Endothelial cell of umbilical vein (primary cell): ENCODE results near the gene KLHL13. TPM values are rescaled to one million over a fixed set of nuclear protein-coding genes. Genes with fewer than 3 reads are reported as not detected.

Experiments
- BruUV-seq: library from RNA; stranded (reverse); fragments of 400-500 nt; replicated peaks from 2 replicates; lab custom pipeline; 2021; lab: Mats Ljungman, UMichigan
- CTCF ChIA-PET: fragments of 300-600, 350-600 bp; sonication (Branson Sonifier 250); formaldehyde crosslinking; loops from one replicate; lab custom pipeline; 2021; ENCODE audit warnings: antibody characterized with exemption, inconsistent platforms; lab: Charles Lee
- POLR2A ChIA-PET: fragments of 300-600, 350-600 bp; sonication (Branson Sonifier 250); formaldehyde crosslinking; loops from one replicate; lab custom pipeline; 2021; ENCODE audit warnings: antibody characterized with exemption, inconsistent platforms; lab: Charles Lee
- DNase-seq: peaks from one replicate; pipeline ENCODE4 v3.0.0-alpha.2; 2011; ENCODE audit warnings: low read depth, low spot score
- FAIRE-seq: peaks from 2 replicates; lab custom pipeline; 2011; peaks lifted over from hg19 to GRCh38; lab: Jason Lieb, UNC
- H2AFZ ChIP-seq: 2 replicates; pipeline ENCODE4 v1.6.0; 2012; ENCODE audit warnings: low read depth, low read length, control low read depth, inconsistent platforms
- H3K27ac ChIP-seq: 2 replicates; pipeline ENCODE4 v1.5.1; 2011; ENCODE audit warnings: low read depth, mild to moderate bottlenecking, control low read depth, low read length, moderate library complexity; ENCODE audit not compliant: insufficient read depth
- H3K27me3 ChIP-seq, 2 experiments: 2 replicates each; pipeline versions ENCODE4 v1.6.0 to v1.6.1; 2011; ENCODE audit warnings: low read length in 2 of 2, mixed read lengths in 1 of 2; ENCODE audit not compliant: control insufficient read depth in 2 of 2, insufficient read depth in 2 of 2
- H3K36me3 ChIP-seq, 2 experiments: 2 replicates in 1 of 2; 3 replicates in 1 of 2; pipeline ENCODE4 v1.5.1; 2011; ENCODE audit warnings: low read length in 2 of 2, mild to moderate bottlenecking in 1 of 2, moderate library complexity in 1 of 2; ENCODE audit not compliant: control insufficient read depth in 2 of 2, insufficient read depth in 2 of 2; ENCODE audit errors: extremely low read depth in 1 of 2
- H3K4me1 ChIP-seq: 3 replicates; pipeline ENCODE4 v1.5.1; 2011; ENCODE audit warnings: mild to moderate bottlenecking, low read length; ENCODE audit not compliant: control insufficient read depth, insufficient read depth; ENCODE audit errors: extremely low read depth
- H3K4me2 ChIP-seq: 2 replicates; pipeline ENCODE4 v1.6.1; 2011; ENCODE audit warnings: low read length, control low read depth, mixed read lengths; ENCODE audit not compliant: insufficient read depth
- H3K4me3 ChIP-seq, 3 experiments: fragments of 200-600 bp in 1 of 3; sonication (generic), shearing (Covaris generic) in 1 of 3; replicated peaks in 1 of 3; 2 replicates each; pipeline ENCODE4 v1.5.1; 2011 to 2016; ENCODE audit warnings: control low read depth in 3 of 3, low read length in 3 of 3, mild to moderate bottlenecking in 2 of 3, inconsistent platforms in 1 of 3, low read depth in 1 of 3, moderate library complexity in 1 of 3; ENCODE audit not compliant: insufficient read depth in 1 of 3
- H3K79me2 ChIP-seq: 2 replicates; pipeline ENCODE4 v1.6.0; 2012; ENCODE audit warnings: low read length, inconsistent platforms; ENCODE audit not compliant: control insufficient read depth, insufficient read depth
- H3K9ac ChIP-seq: replicated peaks from 2 replicates; pipeline ENCODE3; 2011; ENCODE audit warnings: low read length, control low read depth; ENCODE audit not compliant: insufficient read depth; ENCODE audit errors: extremely low read depth
- H3K9me1 ChIP-seq: replicated peaks from 3 replicates; pipeline ENCODE4 v1.6.0; 2011; ENCODE audit warnings: mild to moderate bottlenecking, low read length; ENCODE audit not compliant: control insufficient read depth, insufficient read depth; ENCODE audit errors: extremely low read depth
- H3K9me3 ChIP-seq: replicated peaks from 2 replicates; pipeline ENCODE4 v1.5.1; 2012; ENCODE audit warnings: low read length, inconsistent platforms; ENCODE audit not compliant: control insufficient read depth, insufficient read depth
- H4K20me1 ChIP-seq: replicated peaks from 2 replicates; pipeline ENCODE3; 2011; ENCODE audit warnings: mild to moderate bottlenecking, low read length; ENCODE audit not compliant: control insufficient read depth, insufficient read depth; ENCODE audit errors: extremely low read depth
- EZH2 ChIP-seq: IDR thresholded peaks from 2 replicates; pipeline ENCODE4 v1.6.1; 2012; ENCODE audit warnings: borderline replicate concordance, low read depth, mild to moderate bottlenecking, moderate library complexity, low read length, inconsistent platforms; ENCODE audit not compliant: severe bottlenecking
- FOS ChIP-seq: IDR thresholded peaks from 2 replicates; pipeline ENCODE4 v1.6.1; 2011; ENCODE audit warnings: mild to moderate bottlenecking, low read length, moderate library complexity, borderline replicate concordance; ENCODE audit not compliant: insufficient read depth
- GATA2 ChIP-seq: IDR thresholded peaks from 2 replicates; pipeline ENCODE4 v1.7.0; 2011; ENCODE audit warnings: low read depth, mild to moderate bottlenecking, moderate library complexity, mixed read lengths, low read length; ENCODE audit not compliant: insufficient read length, insufficient read depth
- JUN ChIP-seq: IDR thresholded peaks from 2 replicates; pipeline ENCODE4 v1.6.1; 2011; ENCODE audit warnings: borderline replicate concordance, low read depth; ENCODE audit not compliant: insufficient read length, insufficient read depth
- MYC ChIP-seq: IDR thresholded peaks from one replicate; pipeline ENCODE4 v1.6.1; 2011; ENCODE audit warnings: mild to moderate bottlenecking, low read depth, low read length
- POLR2A ChIP-seq: IDR thresholded peaks from 2 replicates; pipeline ENCODE4 v1.6.1; 2012; ENCODE audit warnings: low read depth, mild to moderate bottlenecking, control low read depth, low read length
- POLR2AphosphoS5 ChIP-seq: IDR thresholded peaks from 2 replicates; pipeline ENCODE4 v1.6.1; 2012; ENCODE audit warnings: low read depth, mild to moderate bottlenecking, control low read depth, low read length, moderate library complexity; ENCODE audit not compliant: insufficient read depth
- dilution Hi-C: fragments of 300-500 bp; cut with MboI; formaldehyde crosslinking; loops from one replicate; pipeline ENCODE4 v1.15.0; 2019; ENCODE audit warnings: low sequenced_read_pairs; ENCODE audit not compliant: extremely low pct_ligation_motif_present
- intact Hi-C: fragments of 100-400 bp; cut with micrococcal nuclease; formaldehyde crosslinking; loops from one replicate; pipeline ENCODE4 v1.10.0; 2022
- polyA plus RNA-seq, 4 experiments: library from polyadenylated mRNA; depleted of rRNA in 3 of 4; stranded (reverse) in 3 of 4; unstranded in 1 of 4; fragments of >200 nt; gene quantifications; 2 replicates each; pipeline versions ENCODE4 v1.2.1 to v1.2.3, GENCODE V29; 2011 to 2012; ENCODE audit warnings: missing spikeins in 1 of 4
- total RNA-seq: library from RNA; stranded (reverse); gene quantifications from 2 replicates; pipeline ENCODE4 v1.2.3, GENCODE V29; 2021
- TF ChIP-seq, protein P1 (sequence below): IDR thresholded peaks from 2 replicates; pipeline ENCODE4 v1.6.1; 2011; ENCODE audit not compliant: insufficient read depth, insufficient read length
- TF ChIP-seq, protein P2 (sequence below), 2 donors: IDR thresholded peaks; 1 replicate in 1 of 2; 2 replicates in 1 of 2; pipeline ENCODE4 v1.5.1; 2011; ENCODE audit warnings: low read length in 2 of 2, mild to moderate bottlenecking in 2 of 2, moderate library complexity in 2 of 2, control low read depth in 1 of 2, inconsistent platforms in 1 of 2, low read depth in 1 of 2; ENCODE audit not compliant: insufficient read depth in 1 of 2; ENCODE audit errors: extremely low read depth in 1 of 2

KLHL13 gene
- total and polyA plus RNA-seq, 2 donors (not counting 3 experiments of a cell fraction or from before 2014, with no cell fraction given): 15.3 to 18.2 TPM

DNA sequence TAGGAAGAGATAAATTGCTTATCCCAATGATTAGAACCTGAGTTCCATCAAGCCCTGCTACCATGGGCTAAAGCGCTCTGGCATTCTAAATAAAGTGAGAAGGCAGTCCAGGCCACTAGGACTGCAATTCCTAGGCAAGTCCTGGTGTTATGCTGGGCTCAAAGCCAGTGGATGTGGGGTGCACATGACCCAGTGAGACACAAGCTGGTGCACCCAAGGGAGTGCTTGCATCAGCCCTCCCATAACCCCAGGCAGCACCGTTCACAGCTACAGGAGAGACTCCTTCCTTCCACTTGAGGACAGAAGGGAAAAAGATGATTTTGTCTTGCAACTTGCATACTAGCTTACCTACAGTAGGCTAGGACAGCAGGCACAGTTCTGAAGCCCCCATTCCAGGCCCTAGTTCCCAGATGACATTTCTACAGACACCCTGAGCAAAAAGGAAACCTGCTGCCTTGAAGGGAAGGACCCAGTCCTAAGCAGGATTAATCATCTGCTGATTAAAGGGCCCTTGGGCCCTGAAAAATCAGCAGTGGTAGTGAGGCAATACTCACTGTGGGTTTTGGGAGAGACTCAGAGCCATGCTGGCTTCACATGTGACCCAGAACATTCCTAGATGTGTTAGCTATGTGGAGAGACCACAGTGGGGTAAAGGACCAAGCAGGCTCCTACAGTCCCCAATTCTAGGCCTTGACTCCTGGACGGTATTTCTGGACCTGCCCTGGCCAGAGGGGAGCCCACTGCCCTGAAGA is 77.8 kb downstream of the KLHL13 start:
- no peaks in the 10 kb centered on the region for H3K27me3 ChIP-seq
- H4K20me1 ChIP-seq: no peaks in the 10 kb centered on the region
- H3K36me3 ChIP-seq: no peaks in the 10 kb centered on the region
- H3K9ac ChIP-seq: no peak overlapping the region
- no peak overlapping the region for H3K4me2 ChIP-seq
- H3K79me2 ChIP-seq: no peaks in the 10 kb centered on the region
- POLR2A ChIA-PET: no interaction called here
- no TSS peak for BruUV-seq
- FAIRE-seq (no peak), DNase-seq (no peak)
- no peak overlapping the region for H2AFZ ChIP-seq
- H3K9me3 ChIP-seq: no peaks in the 10 kb centered on the region
- dilution Hi-C loops (no loop called here), intact Hi-C loops (no loop called here)
- no peaks in the 10 kb centered on the region for H3K9me1 ChIP-seq
- H3K4me3 ChIP-seq: no peak overlapping the region
- no peaks in the 10 kb centered on the region for H3K4me1 ChIP-seq
- H3K27ac ChIP-seq: no peak overlapping the region
- CTCF ChIA-PET: no interaction called here
- no peak for TF ChIP-seq EZH2
- TF ChIP-seq GATA2: no peak
- TF ChIP-seq MYC: no peak
- no peak for TF ChIP-seq POLR2A
- TF ChIP-seq, protein P1, sequence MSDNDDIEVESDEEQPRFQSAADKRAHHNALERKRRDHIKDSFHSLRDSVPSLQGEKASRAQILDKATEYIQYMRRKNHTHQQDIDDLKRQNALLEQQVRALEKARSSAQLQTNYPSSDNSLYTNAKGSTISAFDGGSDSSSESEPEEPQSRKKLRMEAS: no peak
- TF ChIP-seq JUN: no peak
- TF ChIP-seq POLR2AphosphoS5: no peak
- TF ChIP-seq, protein P2, sequence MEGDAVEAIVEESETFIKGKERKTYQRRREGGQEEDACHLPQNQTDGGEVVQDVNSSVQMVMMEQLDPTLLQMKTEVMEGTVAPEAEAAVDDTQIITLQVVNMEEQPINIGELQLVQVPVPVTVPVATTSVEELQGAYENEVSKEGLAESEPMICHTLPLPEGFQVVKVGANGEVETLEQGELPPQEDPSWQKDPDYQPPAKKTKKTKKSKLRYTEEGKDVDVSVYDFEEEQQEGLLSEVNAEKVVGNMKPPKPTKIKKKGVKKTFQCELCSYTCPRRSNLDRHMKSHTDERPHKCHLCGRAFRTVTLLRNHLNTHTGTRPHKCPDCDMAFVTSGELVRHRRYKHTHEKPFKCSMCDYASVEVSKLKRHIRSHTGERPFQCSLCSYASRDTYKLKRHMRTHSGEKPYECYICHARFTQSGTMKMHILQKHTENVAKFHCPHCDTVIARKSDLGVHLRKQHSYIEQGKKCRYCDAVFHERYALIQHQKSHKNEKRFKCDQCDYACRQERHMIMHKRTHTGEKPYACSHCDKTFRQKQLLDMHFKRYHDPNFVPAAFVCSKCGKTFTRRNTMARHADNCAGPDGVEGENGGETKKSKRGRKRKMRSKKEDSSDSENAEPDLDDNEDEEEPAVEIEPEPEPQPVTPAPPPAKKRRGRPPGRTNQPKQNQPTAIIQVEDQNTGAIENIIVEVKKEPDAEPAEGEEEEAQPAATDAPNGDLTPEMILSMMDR (IDR thresholded peaks at IDR 0.05; ENCODE audit: extremely low read depth in 1 of 2, insufficient read depth in 1 of 2, low read depth in 1 of 2, low read length in 2 of 2): no peak
- TF ChIP-seq FOS: no peak
